ENCODE measurements around the gene DYNC2I2. TPM values are rescaled to one million over a fixed set of nuclear protein-coding genes. Genes with fewer than 3 reads are reported as not detected.
"Not testable (repeated sequence)": the region's sequence is repeated elsewhere in the genome, so short reads cannot be mapped to it uniquely, and the experiment has no call there.

The DYNC2I2 gene
- polyA plus RNA-seq, 10 donors = 34.6 to 50.4 (median 42.3) TPM

DNA sequence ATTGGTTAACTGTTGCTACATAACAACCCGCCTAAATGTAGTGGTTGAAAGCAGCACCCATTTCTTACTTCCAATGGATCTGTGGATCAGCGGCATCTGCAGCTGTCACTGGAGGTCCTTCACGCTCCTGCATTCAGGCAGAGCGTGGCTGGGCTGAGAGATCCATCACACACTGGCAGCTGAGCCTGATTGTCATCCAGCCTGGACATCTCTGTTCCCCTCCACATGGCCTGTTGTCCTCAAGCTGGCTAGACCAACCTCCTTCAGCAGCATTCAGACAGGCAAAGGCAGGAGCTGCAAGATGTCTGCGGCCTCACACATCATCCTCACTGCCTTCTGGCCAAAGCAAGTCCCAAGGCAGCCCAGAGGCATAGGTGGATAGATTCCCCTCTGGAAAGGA lies 36.9 kb downstream of the DYNC2I2 start:
- no peak for DNase-seq

DNA sequence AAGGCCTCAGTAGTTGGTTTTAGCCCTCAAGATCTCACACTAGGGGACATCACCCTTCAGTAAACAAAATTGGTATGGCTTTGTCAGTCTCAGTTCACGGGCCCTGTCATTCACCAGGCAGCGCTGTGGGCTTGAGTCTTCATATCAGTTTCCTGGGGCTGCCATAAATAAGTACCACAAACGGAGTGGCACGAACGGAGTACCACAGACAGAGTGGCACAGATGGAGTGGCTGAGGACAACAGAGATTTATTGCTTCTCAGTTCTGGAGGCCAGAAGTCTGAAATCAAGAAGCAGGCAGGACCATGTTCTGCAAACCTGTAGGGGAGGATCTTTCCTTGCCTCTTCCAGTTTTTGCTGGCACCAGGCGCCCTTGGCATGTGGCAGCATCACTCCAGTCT lies 37.5 kb downstream of the DYNC2I2 start:
- no peak for DNase-seq

DNA sequence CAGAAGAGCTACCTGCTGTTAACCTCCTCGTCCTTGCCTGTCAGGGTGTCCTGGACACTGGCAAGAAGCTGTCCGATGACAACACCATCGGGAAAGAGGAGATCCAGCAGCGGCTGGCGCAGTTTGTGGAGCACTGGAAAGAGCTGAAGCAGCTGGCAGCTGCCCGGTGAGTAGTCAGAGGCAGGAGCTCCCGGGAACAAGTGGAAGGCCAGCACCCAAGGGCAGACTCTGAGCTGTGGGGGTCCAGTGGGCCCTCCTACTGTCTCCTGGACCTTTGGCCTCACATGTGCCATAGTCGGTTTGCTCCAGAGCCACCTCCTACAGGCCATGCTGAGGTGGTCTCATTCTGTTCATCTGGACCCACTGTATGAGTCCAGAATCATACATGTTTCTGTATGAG lies 38.7 kb downstream of the DYNC2I2 start:
- DNase-seq = no peak

DNA sequence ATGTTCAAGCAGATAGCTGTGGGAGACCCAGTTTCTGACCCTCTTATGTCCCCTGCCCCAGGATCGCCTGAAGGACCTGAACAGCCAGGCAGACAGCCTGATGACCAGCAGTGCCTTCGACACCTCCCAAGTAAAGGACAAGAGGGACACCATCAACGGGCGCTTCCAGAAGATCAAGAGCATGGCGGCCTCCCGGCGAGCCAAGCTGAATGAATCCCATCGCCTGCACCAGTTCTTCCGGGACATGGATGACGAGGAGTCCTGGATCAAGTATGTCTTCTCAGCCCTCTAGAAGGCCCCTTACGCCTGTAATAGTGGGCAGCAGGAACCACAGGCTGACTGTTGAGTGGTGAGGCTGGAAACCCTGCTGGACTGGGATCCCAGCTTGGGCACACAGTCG lies 41.1 kb downstream of the DYNC2I2 start:
- DNase-seq = no peak

DNA sequence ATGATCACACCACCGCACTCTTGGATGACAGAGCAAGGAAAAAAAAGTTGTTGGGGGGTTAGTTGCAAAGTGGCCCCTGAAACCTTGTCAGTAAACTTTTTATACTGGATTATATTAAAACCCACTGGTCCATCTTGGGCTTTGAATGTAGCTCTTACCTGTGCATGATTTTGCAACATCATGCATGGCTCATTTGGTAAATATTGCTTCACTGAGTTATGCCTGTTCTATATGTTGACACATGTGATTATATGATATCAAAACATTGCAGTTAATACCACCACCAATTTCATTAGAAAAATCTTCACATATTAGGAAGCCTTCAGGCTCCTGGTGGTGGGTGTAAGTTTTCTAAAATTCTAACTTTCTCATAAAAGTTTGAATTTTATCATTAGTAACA lies 41.9 kb downstream of the DYNC2I2 start:
- no peak for DNase-seq

DNA sequence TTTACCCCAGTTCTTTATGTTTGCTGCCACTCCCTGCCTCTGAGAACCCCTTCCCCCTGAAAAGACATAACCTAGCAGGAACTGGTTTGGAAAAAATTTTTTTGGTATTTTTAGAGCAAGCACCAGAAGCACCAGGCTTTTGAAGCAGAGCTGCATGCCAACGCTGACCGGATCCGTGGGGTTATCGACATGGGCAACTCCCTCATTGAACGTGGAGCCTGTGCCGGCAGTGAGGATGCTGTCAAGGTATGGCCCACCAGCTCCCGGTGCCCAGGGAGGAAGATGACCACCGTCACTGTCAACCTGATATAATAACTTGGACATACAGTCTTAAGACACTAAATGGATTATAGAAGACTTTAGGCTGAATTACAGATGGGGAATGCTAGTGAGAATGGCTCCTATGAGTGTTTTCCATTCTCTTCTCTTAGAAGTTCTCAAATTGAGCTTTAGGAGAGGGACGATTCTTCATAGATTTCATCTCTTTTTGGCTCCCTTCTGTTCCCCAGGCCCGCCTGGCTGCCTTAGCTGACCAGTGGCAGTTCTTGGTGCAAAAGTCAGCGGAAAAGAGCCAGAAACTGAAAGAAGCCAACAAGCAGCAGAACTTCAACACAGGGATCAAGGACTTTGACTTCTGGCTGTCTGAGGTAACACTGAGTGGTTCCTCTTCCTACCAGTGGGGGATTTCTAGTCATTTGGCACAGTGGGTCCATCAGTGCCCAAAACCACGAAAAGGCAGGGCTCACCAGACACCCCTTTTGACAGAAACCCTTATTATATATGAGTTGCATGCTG lies 44.9 kb downstream of the DYNC2I2 start:
- no peak for DNase-seq

DNA sequence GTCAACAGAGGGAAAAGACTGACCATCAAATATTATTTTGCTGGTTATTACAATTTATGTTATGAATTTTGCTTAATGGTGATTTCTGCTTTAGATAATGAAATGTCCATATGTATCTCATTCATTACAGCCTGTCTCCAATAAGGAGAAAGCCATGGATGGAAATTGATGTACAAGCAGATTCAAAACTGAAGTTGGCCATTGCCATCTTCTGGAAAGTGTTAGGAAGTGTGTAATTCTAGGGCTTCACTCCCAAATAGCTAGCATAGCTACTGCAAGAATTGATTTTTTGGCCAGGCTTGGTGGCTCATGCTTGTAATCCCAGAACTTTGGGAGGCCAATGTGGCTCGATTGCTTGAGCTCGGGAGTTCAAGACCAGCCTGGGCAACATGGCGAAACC lies 45.8 kb downstream of the DYNC2I2 start:
- no peak for DNase-seq

DNA sequence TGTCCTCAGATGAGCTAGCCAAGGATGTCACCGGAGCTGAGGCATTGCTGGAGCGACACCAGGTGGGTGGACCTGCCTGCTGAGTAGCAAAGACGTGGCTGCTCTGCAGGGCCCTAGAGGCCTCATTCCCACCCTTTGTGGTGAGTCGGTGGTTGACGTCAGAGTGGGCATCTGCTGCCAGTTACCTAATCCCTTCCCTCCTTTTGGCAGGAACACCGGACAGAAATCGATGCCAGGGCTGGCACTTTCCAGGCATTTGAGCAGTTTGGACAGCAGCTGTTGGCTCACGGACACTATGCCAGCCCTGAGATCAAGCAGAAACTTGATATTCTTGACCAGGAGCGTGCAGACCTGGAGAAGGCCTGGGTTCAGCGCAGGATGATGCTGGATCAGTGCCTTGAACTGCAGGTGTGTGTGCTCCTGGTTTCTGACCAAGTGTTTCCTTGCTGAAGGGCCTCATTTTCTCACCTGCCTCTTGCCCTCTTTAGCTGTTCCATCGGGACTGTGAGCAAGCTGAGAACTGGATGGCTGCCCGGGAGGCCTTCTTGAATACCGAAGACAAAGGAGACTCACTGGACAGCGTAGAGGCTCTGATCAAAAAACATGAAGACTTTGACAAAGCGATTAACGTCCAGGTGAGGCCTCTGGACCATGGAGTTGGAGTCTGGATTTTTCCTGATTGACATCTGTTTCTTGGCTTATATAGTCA lies 48.9 kb downstream of the DYNC2I2 start:
- DNase-seq = peak; percentile 76 to 79 (median 77)

DNA sequence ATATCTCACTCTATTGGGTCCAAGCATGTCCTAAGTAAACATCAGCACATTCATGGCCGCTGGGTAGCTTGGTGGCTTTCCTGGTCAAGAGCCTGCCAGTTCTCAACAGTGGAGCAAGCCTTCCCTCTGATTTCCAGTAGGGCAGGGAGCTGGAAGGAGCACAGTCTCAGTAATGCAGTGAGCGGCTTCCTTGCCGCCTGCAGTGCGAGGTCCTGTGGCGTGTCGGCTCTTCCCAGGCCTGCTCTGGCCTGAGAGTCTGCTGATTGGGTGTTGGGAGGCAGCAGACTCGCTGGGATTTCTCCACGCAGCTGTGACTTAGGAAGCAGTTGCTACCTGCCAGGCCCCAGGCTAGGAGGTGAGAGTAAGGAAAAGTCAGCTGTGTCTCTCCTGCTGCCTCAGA lies 53.0 kb downstream of the DYNC2I2 start:
- DNase-seq = no peak

DNA sequence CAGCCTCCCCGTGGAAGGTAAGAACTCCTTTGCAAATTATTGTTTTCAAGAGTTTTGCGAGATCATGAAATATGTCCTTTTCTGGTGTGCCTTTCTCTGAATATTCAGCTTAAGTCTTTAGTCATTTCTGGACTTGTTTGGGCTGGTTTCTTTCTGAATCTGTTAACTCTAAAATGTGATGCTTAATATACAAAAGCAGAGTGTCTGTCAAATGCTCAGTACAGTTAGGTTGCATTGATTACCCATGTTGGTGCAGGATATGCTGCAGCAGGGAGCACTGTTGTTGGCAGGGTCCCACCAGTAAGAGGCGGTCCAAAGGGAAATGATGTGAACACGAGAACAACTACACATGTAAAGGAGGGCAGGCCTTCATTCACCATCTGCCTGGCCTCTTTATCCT lies 56.5 kb downstream of the DYNC2I2 start:
- DNase-seq = no peak

DNA sequence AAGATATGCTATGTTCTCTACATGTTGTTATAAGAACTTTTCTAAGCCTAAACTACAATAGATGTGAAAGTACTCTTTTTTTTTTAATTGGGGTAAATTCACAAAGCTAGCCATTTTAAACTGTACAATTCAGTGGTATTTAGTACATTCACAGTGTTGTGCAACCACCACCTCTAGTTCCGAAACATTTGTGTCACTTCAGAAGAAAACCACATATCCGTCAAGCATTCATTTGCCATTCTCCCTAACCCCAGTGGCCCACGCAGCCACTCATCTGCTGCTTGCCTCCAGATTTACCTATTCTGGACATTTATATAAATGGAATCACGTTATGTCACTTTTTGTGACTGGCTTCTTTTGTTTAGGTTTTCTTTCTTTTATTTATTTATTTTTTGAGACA lies 61.2 kb downstream of the DYNC2I2 start:
- no peak for DNase-seq

DNA sequence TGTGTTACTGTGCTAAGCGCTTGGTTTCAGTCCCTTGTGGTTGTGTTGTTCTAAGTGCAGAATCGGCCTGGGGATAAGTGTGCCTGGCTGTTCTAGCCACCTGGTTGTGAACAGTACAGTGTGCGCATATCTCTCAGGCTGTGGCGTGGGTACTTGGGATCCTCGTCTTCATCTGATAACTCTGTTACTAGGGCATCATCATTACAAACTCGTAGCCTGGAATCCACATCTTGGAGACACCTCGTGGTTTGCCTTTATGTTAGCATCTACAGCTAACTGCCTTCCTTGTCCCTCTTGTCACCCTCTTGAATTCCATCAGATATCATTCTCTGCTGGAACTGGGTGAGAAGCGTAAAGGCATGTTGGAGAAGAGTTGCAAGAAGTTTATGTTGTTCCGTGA lies 62.8 kb downstream of the DYNC2I2 start:
- DNase-seq = no peak

DNA sequence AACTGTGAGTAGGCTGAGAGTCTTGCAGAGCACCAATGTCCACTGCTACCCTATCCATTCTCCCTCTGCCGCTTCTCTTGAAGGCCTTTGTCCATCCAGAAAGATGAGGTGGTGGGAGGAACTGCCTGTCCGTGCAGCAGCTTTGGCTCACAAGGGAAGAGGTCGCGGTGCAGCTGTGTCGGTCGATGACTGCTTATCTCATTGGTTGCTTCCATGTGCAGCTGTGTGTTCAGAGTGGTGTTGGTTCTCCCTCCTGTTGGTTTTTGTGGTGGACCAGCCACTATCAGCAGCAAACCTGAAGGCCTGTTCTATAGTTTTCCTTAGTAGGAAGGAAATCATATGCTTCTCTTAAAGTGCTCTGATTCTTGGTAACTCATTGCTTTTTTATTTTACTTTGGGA lies 63.6 kb downstream of the DYNC2I2 start:
- no peak for DNase-seq

DNA sequence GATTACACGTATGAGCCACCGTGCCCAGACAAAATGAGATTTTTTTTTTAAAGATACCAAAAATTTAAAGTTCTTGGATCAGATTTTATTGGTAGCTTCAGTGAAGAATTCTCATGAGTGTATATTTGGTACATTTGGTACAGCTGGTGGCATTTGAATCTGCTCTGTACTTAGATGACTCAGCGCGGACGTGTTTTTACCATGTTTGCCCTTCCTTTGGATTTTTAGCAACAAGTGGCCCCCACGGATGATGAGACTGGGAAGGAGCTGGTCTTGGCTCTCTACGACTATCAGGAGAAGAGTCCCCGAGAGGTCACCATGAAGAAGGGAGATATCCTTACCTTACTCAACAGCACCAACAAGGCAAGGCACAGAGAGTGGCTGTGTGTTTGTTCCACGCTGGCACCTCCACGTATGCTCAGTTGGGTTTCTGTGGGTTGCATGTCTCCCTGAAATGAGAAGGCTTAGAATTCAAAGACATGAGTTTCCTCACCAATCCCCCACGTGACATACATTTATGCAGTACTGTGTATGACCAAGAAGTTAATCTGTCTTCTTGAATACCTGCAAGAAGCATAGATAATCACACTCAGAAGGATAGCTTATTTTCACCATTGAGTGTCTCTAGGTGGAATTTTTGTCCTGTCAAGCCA lies 67.9 kb downstream of the DYNC2I2 start:
- no peak for DNase-seq

DNA sequence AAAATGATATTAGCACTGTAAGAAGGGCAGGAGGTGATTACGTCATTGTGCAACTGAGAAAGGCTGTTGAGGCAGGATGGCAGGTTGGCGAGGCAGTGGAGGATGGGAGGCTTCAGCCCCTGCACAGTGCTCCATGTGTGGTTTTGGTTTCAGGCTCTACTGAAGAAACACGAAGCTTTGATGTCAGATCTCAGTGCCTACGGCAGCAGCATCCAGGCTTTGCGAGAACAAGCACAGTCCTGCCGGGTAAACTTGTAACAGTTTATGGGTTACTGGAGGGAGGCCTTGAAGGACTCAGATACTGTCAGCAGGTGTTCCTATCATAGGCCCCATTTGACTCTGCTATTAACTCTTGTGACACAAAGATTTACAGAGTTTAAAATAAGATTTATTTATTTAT lies 69.2 kb downstream of the DYNC2I2 start:
- no peak for DNase-seq

DNA sequence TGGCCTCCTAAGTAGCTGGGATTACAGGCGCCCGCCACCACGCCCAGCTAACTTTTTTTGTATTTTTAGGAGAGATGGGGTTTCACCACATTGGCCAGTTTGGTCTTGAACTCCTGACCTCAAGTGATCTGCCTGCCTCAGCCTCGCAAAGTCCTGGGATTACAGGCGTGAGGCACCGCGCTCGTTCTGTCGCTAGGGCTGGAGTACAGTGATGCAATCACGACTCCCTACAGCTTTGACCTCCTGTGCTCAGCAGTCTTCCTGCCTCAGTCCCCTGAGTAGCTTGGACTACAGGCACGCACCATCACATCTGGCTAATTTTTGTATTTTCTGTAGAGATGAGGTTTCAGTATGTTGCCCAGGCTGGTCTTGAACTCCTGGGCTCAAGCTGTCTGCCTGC lies 69.7 kb downstream of the DYNC2I2 start:
- not testable (repeated sequence) for DNase-seq

DNA sequence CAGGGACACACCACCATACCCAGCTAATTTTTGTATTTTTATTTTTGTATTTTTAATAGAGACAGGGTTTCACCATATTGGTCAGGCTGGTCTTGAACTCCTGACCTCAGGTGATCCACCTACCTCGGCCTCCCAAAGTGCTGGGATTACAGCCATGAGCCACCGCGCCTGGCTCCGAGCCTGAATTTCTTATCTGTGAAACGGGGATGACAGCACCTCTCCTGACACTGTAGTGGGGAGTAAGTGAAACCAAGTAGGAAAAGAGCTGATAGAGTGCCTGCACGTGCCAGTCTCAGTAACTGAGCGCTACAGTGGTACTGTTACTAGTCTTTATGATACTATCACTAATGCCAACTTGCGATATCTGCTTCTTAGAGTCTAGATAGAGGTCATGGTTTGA lies 71.5 kb downstream of the DYNC2I2 start:
- not testable (repeated sequence) for DNase-seq

Other genes with a start within 250 kb of the DYNC2I2 start
- 100 to 1,000 TPM in 6 of 10 donors, 10 to 100 TPM in 4; 75.4 to 137 (median 109) TPM for gene CERCAM, start 236.0 kb downstream of the DYNC2I2 start, polyA plus RNA-seq (ENCODE audit: insufficient read length in 10 of 10)
- gene ODF2, start 200.8 kb downstream of the DYNC2I2 start, polyA plus RNA-seq (ENCODE audit: insufficient read length in 10 of 10) = 10 to 100 TPM; 22.1 to 35.1 (median 27.6) TPM
- gene GLE1, start 152.1 kb downstream of the DYNC2I2 start, polyA plus RNA-seq (ENCODE audit: insufficient read length in 10 of 10) = 10 to 100 TPM; 16.5 to 22.3 (median 20.2) TPM
- gene SPTAN1, start 104.3 kb downstream of the DYNC2I2 start, polyA plus RNA-seq (ENCODE audit: insufficient read length in 10 of 10) = 100 to 1,000 TPM; 235 to 314 (median 273) TPM
- 100 to 1,000 TPM; 283 to 402 (median 330) TPM for gene SET, start 32.4 kb upstream of the DYNC2I2 start, polyA plus RNA-seq (ENCODE audit: insufficient read length in 10 of 10)
- 10 to 100 TPM in 2 of 10 donors, 1 to 10 TPM in 8; 6.1 to 11.4 (median 8.7) TPM for gene PKN3, start 45.7 kb upstream of the DYNC2I2 start, polyA plus RNA-seq (ENCODE audit: insufficient read length in 10 of 10)
- 1 to 10 TPM; 5.0 to 7.1 (median 6.5) TPM for gene ZDHHC12, start 67.3 kb upstream of the DYNC2I2 start, polyA plus RNA-seq (ENCODE audit: insufficient read length in 10 of 10)
- 10 to 100 TPM; 29.8 to 36.2 (median 32.9) TPM for gene ZER1, start 115.1 kb upstream of the DYNC2I2 start, polyA plus RNA-seq (ENCODE audit: insufficient read length in 10 of 10)
- gene TBC1D13, start 130.4 kb upstream of the DYNC2I2 start, polyA plus RNA-seq (ENCODE audit: insufficient read length in 10 of 10) = 10 to 100 TPM; 32.7 to 49.4 (median 38.8) TPM
- 10 to 100 TPM; 11.1 to 24.9 (median 14.7) TPM for gene ENDOG, start 161.7 kb upstream of the DYNC2I2 start, polyA plus RNA-seq (ENCODE audit: insufficient read length in 10 of 10)
- gene SPOUT1, start 172.9 kb upstream of the DYNC2I2 start, polyA plus RNA-seq (ENCODE audit: insufficient read length in 10 of 10) = 10 to 100 TPM; 16.1 to 33.7 (median 24.4) TPM
- gene KYAT1, start 225.1 kb upstream of the DYNC2I2 start, polyA plus RNA-seq (ENCODE audit: insufficient read length in 10 of 10) = 1 to 10 TPM; 4.1 to 7.6 (median 4.7) TPM
- gene LRRC8A, start 225.3 kb upstream of the DYNC2I2 start, polyA plus RNA-seq (ENCODE audit: insufficient read length in 10 of 10) = 10 to 100 TPM; 15.8 to 24.1 (median 20.4) TPM

Measured in muscle of back (tissue), 11 donors.